Effector memory CD8-positive, alpha-beta T cell (primary cell): Measurements from ENCODE around the gene ASCC3.
A peak's percentile ranks its signal among the peaks of the same experiment; 100 is the strongest.

Source experiments
- ATAC-seq: fragments of 150-1000 bp; cut with Tn5 transposase; replicated peaks from 2 replicates; pipeline ENCODE4 v1.10.0; 2021; ENCODE audit warnings: mild to moderate bottlenecking, moderate library complexity
- DNase-seq, 3 experiments: peaks; one replicate each; pipeline ENCODE4 v3.0.0; 2021
- H3K27ac Mint-ChIP-seq, 2 donors: one replicate each; pipeline ENCODE4 v1.8.0; 2022; ENCODE audit warnings: mild to moderate bottlenecking in 2 of 2, mixed read lengths in 2 of 2, moderate library complexity in 2 of 2
- H3K27me3 Mint-ChIP-seq, 2 donors: one replicate each; pipeline ENCODE4 v1.8.0; 2022; ENCODE audit warnings: mixed read lengths in 2 of 2
- H3K36me3 Mint-ChIP-seq: one replicate; pipeline ENCODE4 v1.8.0; 2022; ENCODE audit warnings: mild to moderate bottlenecking, moderate library complexity, mixed read lengths; ENCODE audit not compliant: insufficient read depth
- H3K4me1 Mint-ChIP-seq, 2 donors: one replicate each; pipeline ENCODE4 v1.8.0; 2022; ENCODE audit warnings: low read depth in 2 of 2, mixed read lengths in 2 of 2
- H3K4me3 Mint-ChIP-seq, 2 donors: one replicate each; pipeline ENCODE4 v1.8.0; 2022; ENCODE audit warnings: mild to moderate bottlenecking in 2 of 2, mixed read lengths in 2 of 2, moderate library complexity in 2 of 2
- H3K9me3 Mint-ChIP-seq, 2 donors: one replicate each; pipeline ENCODE4 v1.8.0; 2022; ENCODE audit warnings: mixed read lengths in 2 of 2

ASCC3 gene

GRCh38 chr6:100809346-100809745, 71.8 kb downstream of the ASCC3 start:
- Mint-ChIP-seq H3K36me3 (peaks cover 15% of the 10 kb centered on the region), H3K27ac (no peak overlapping the region), H3K27me3 (no peaks in the 10 kb centered on the region), H3K4me3 (no peak overlapping the region), H3K4me1 (peaks cover 21 to 46% of the 10 kb centered on the region in 2 donors), H3K9me3 (no peaks in the 10 kb centered on the region)
- DNase-seq (no peak), ATAC-seq (no peak)

DNA sequence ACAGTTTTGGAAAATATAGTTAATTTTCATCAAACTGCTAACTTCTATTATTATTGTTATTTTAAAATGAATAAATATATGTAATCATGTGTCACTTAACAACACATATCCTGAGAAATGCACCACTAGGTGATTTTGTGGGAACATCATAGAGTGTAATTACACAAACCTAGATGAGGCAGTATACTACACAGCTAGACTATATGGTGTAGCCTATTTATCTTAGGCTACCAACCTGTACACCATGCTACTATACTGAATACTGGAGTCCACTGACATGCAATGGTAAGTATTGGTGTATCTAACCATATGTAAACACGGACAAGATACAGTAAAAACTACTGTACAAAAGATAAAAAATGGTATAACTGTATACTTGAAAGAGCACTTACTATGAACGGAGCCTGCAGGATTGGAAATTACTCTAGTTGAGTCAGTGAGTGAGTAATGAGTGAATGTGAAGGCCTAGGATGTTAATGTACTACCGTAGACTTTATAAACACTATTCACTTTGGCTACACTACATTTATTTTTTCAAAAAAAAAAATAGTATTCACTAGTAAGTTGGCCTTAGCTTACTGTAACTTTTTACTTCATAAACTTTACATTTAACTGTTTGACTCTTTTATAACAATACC, 72.4 kb downstream of the ASCC3 start:
- H3K4me1 Mint-ChIP-seq = peaks cover 20 to 40% of the 10 kb centered on the region in 2 donors
- ATAC-seq (no peak), DNase-seq (no peak)

DNA sequence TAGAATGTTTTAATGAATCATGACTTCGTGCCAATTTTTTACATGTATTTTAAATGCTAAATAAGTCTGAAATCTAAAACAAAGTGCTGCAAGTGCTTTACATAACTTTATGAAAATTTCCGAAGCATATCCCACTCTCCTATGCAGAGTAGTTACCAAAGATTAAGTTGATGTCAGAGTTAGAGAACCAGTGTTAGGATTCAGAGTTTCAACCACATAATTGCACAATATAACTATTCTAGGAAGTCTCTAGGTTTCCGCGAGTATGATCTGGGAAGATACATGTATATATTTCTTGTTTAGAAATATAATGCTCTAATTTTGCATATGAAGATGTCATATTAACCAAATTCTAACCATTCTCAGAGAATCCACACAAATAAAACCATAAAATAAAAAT, 74.8 kb downstream of the ASCC3 start:
- no peak for DNase-seq
- H3K9me3 Mint-ChIP-seq = no peaks in the 10 kb centered on the region

More for the DNA sequence above, 72.4 kb downstream of the ASCC3 start:
- H3K9me3 Mint-ChIP-seq = no peaks in the 10 kb centered on the region
- H3K27me3 Mint-ChIP-seq = no peaks in the 10 kb centered on the region
- H3K36me3 Mint-ChIP-seq = peaks cover 19% of the 10 kb centered on the region
- no peak overlapping the region for H3K27ac Mint-ChIP-seq
- no peak overlapping the region for H3K4me3 Mint-ChIP-seq

DNA sequence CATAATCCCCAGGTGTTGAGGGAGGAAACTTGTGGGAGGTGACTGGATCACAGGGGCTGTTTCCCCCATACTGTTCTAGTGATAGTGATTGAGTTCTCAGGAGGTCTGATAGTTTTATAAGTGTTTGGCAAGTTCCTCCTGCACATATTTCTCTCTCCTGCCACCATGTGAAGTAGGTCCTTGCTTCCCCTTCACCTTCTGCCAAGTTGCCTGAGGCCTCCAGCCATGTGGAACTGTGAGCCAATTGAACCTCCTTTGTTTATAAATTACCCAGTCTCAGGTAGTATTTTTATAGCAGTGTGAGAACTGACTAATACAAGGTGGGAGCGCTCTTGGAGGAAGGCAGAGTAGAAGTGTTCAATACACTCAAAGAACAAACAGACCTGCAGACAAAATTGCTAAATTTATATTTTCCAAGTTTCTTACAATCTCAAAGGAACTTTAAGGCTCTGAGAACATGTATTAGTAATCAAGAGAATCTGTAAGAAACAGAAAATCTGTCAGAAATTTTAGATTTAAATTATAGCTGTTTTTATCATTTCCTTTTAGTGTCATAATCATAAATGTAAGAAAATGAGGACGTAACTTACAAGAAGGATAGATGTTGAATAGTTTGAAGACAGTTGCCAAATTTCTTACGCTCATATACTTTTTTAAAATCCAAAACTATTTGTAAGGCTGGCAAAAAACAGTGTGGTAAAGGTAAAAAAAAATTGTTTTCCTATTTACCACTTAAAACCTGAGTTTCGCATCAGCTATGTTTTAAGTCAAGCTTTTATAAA, 77.7 kb downstream of the ASCC3 start:
- Mint-ChIP-seq H3K36me3 (peaks cover 28% of the 10 kb centered on the region), H3K27me3 (no peaks in the 10 kb centered on the region), H3K9me3 (no peaks in the 10 kb centered on the region), H3K4me1 (peaks cover 5 to 9% of the 10 kb centered on the region in 2 donors), H3K27ac (peak overlapping the region in 1 of 2 donors; percentile 41), H3K4me3 (no peak overlapping the region)
- no peak for ATAC-seq
- no peak for DNase-seq

More for the DNA sequence above, 74.8 kb downstream of the ASCC3 start:
- Mint-ChIP-seq H3K27me3 (no peaks in the 10 kb centered on the region), H3K36me3 (peaks cover 20% of the 10 kb centered on the region), H3K27ac (no peak overlapping the region), H3K4me3 (no peak overlapping the region), H3K4me1 (peaks cover 14 to 19% of the 10 kb centered on the region in 2 donors)
- no peak for ATAC-seq

GRCh38 chr6:100801036-100801435, 80.1 kb downstream of the ASCC3 start:
- Mint-ChIP-seq H3K4me3 (no peak overlapping the region), H3K9me3 (no peaks in the 10 kb centered on the region), H3K36me3 (peaks cover 31% of the 10 kb centered on the region), H3K27me3 (no peaks in the 10 kb centered on the region), H3K27ac (peak overlapping the region in 1 of 2 donors; percentile 44), H3K4me1 (peaks cover 5 to 7% of the 10 kb centered on the region in 2 donors)
- DNase-seq (no peak), ATAC-seq (no peak)

DNA sequence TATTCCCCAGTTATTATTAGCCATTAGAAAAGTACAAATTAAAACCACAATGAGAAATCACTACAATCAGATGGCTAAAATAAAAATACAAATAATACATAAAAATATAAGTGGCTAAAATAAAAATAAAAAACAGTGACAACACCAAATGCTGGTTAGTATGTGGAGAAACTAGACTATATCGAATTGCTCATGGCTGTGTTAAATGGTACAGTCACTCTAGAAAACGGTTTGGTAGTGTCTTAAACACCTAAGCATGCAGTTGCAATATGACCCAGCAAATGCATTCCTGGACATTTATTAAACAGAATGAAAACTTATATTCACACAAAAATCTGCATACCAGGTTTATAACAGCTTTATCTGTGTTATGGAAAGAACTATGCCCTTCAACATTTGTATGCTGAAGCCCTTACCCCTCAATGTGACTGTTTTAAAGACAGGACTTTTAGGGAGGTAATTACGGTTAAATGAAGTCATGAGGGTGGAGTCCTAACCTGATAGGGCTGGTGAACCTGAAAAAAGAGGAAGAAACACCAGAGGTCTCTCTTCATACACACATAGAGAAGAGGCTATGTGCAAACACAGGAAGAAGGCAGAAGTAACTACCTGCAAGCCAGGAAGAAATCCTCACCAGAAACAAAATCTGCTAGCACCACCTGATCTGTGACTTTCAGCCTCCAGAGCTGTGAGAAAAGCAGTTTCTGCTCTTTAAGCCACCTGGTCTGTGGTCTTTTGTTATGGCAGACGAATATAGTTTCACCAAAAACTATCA, 84.9 kb downstream of the ASCC3 start:
- H3K27ac Mint-ChIP-seq = no peak overlapping the region
- no peak for ATAC-seq
- no peak for DNase-seq
- peaks cover 17% of the 10 kb centered on the region for H3K36me3 Mint-ChIP-seq
- peaks cover 0 to 2% of the 10 kb centered on the region in 2 donors for H3K4me1 Mint-ChIP-seq
- no peaks in the 10 kb centered on the region for H3K27me3 Mint-ChIP-seq
- no peaks in the 10 kb centered on the region for H3K9me3 Mint-ChIP-seq
- H3K4me3 Mint-ChIP-seq = no peak overlapping the region

GRCh38 chr6:100790084-100790483, 91.0 kb downstream of the ASCC3 start:
- ATAC-seq = no peak
- Mint-ChIP-seq H3K27me3 (no peaks in the 10 kb centered on the region), H3K4me1 (peaks cover 0 to 14% of the 10 kb centered on the region in 2 donors), H3K4me3 (no peak overlapping the region), H3K36me3 (peaks cover 4% of the 10 kb centered on the region), H3K9me3 (no peaks in the 10 kb centered on the region), H3K27ac (peak overlapping the region in 1 of 2 donors; percentile 83)
- no peak for DNase-seq

- Mint-ChIP-seq H3K4me1 (peaks cover 2 to 10% of the 10 kb centered on the region in 2 donors), H3K4me3 (no peak overlapping the region), H3K27ac (no peak overlapping the region), H3K9me3 (no peaks in the 10 kb centered on the region), H3K36me3 (peaks cover 4% of the 10 kb centered on the region), H3K27me3 (no peaks in the 10 kb centered on the region)
- DNase-seq (no peak), ATAC-seq (no peak)
Measured at GRCh38 chr6:100785982-100786381, 95.1 kb downstream of the ASCC3 start.

- Mint-ChIP-seq H3K4me3 (no peak overlapping the region), H3K4me1 (peaks cover 2% of the 10 kb centered on the region in 2 donors), H3K36me3 (no peaks in the 10 kb centered on the region), H3K27me3 (no peaks in the 10 kb centered on the region), H3K9me3 (no peaks in the 10 kb centered on the region), H3K27ac (no peak overlapping the region)
- no peak for ATAC-seq
- no peak for DNase-seq
Measured at GRCh38 chr6:100780648-100781047, 100.5 kb downstream of the ASCC3 start.

DNA sequence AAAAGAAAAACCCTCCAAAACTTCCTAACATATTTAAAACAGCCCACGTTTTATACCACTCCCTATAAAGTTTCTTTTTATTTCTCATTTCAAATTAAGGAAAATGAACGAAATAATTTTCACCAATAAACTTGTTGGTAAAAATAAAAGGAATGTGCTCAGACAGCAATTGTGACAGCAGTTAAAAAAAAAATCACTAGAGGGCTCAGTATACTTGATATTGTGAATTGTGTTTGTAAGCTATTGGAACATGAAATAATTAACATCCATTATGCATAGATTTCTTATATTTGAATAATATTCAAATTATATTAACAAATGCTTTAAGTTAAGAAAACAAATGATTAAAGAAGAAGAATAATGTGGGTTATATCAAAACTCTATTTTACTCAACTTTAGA, 105.5 kb downstream of the ASCC3 start:
- Mint-ChIP-seq H3K27ac (no peak overlapping the region), H3K27me3 (no peaks in the 10 kb centered on the region), H3K4me3 (no peak overlapping the region), H3K4me1 (peaks cover 0 to 4% of the 10 kb centered on the region in 2 donors), H3K9me3 (no peaks in the 10 kb centered on the region), H3K36me3 (no peaks in the 10 kb centered on the region)
- ATAC-seq (no peak), DNase-seq (no peak)

GRCh38 chr6:100774681-100775080, 106.4 kb downstream of the ASCC3 start:
- Mint-ChIP-seq H3K9me3 (no peaks in the 10 kb centered on the region), H3K27me3 (no peaks in the 10 kb centered on the region), H3K27ac (no peak overlapping the region), H3K36me3 (no peaks in the 10 kb centered on the region), H3K4me3 (no peak overlapping the region), H3K4me1 (peaks cover 0 to 4% of the 10 kb centered on the region in 2 donors)
- no peak for ATAC-seq
- no peak for DNase-seq

DNA sequence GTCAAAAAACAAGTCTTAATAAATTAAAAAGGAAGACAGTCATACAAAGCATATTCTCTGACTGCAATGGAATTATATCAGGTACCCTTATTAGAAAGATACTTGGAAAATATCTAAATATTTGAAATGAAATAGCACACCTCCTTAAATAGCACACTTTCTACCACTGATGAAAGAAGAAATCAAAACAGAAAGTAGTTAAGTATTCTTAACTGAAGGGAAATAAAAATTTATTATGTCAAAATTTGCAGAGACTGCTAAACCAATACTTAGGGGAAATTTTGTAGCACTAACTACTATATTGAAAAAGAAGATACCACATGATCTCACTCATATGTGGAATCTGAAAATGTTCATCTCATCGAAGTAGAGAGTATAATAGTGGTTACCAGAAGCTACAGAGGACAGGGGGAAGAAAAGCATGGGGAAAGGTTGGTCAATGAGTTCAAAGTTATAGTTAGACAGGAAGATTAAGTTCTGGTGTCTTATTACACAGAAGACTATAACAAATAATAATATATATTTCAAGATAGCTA, 112.2 kb downstream of the ASCC3 start:
- Mint-ChIP-seq H3K27me3 (no peaks in the 10 kb centered on the region), H3K9me3 (no peaks in the 10 kb centered on the region), H3K27ac (no peak overlapping the region), H3K4me1 (peaks cover 0 to 5% of the 10 kb centered on the region in 2 donors), H3K4me3 (no peak overlapping the region), H3K36me3 (peaks cover 17% of the 10 kb centered on the region)
- ATAC-seq (no peak), DNase-seq (no peak)

- H3K27me3 Mint-ChIP-seq = no peaks in the 10 kb centered on the region
- no peak overlapping the region for H3K4me3 Mint-ChIP-seq
- H3K27ac Mint-ChIP-seq = no peak overlapping the region
- H3K4me1 Mint-ChIP-seq = peaks cover 0 to 5% of the 10 kb centered on the region in 2 donors
- ATAC-seq = no peak
- H3K9me3 Mint-ChIP-seq = no peaks in the 10 kb centered on the region
- H3K36me3 Mint-ChIP-seq = peaks cover 35% of the 10 kb centered on the region
- no peak for DNase-seq
Measured at GRCh38 chr6:100763617-100764241, 117.4 kb downstream of the ASCC3 start.
